ENCODE measurements around the gene OSTM1. TPM values are rescaled to one million over a fixed set of nuclear protein-coding genes. Genes with fewer than 3 reads are reported as not detected.

The OSTM1 gene
- polyA plus RNA-seq, 1 of the 3 experiments (the other 2 are of a cell fraction): 10.1 TPM

DNA sequence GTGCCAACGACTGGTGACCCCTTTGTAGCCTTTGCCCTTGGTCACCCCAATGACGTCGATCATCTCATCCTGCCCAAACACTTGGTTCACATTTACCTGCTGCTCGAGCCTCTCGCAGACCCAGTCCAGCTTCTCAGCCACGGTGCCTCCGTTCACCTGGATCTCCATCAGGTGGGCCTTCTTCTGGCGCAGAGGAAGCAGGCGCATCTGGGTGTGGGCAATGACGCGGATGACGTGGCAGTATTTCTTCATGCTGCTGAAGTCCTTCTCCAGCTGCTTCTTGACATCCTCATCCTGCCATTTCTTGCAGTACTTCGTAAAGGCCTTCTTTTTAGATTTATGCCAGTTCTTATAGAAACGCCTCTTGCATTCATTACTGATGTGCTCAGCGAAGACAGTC lies 69.7 kb downstream of the OSTM1 start:
- Histone ChIP-seq H3K27me3 (ENCODE audit: insufficient read depth) (no peaks in the 10 kb centered on the region), H3K79me2 (ENCODE audit: insufficient read depth) (no peaks in the 10 kb centered on the region), H3F3A (replicated peaks; ENCODE audit: insufficient read depth) (no peaks in the 10 kb centered on the region), H3K4me3 (ENCODE audit: low read depth in 2 of 2, low read length in 1 of 2) (no peak overlapping the region), H4K20me1 (ENCODE audit: insufficient read depth) (no peaks in the 10 kb centered on the region), H3K9ac (no peak overlapping the region), H3K4me2 (no peak overlapping the region), H2AFZ (ENCODE audit: low read depth) (no peak overlapping the region), H3K9me2 (no peaks in the 10 kb centered on the region), H3K4me1 (ENCODE audit: control insufficient read depth in 1 of 2, insufficient read depth in 2 of 2, low read depth in 1 of 2, low read length in 1 of 2) (no peaks in the 10 kb centered on the region; a peak in 1 of 4 replicates), H3K9me3 (no peaks in the 10 kb centered on the region), H3K36me3 (replicated peaks in 1 of 2; ENCODE audit: control insufficient read depth in 1 of 2, insufficient read depth in 2 of 2, low read length in 1 of 2) (no peaks in the 10 kb centered on the region), H3K27ac (ENCODE audit: low read depth in 2 of 2, low read length in 1 of 2) (no peak overlapping the region)
- DNase-seq: no peak
- WGBS (ENCODE audit: low lambda C conversion rate): 90% methylated on average over 8 of the region's 15 CpGs
- POLR2A ChIA-PET: no interaction called here
- TF ChIP-seq, protein P1, sequence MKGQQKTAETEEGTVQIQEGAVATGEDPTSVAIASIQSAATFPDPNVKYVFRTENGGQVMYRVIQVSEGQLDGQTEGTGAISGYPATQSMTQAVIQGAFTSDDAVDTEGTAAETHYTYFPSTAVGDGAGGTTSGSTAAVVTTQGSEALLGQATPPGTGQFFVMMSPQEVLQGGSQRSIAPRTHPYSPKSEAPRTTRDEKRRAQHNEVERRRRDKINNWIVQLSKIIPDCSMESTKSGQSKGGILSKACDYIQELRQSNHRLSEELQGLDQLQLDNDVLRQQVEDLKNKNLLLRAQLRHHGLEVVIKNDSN (IDR thresholded peaks at IDR 0.05; ENCODE audit: borderline replicate concordance, low read depth): no peak
- TF ChIP-seq REST (IDR thresholded peaks at IDR 0.05; ENCODE audit: low read depth, low read length): no peak
- TF ChIP-seq EP300 (IDR thresholded peaks at IDR 0.05; ENCODE audit: borderline replicate concordance in 1 of 2, low read depth in 1 of 2, low read length in 1 of 2): no peak
- TF ChIP-seq TAF1 (IDR thresholded peaks at IDR 0.05; ENCODE audit: borderline replicate concordance, low read depth, low read length): no peak
- TF ChIP-seq RFX5 (IDR thresholded peaks at IDR 0.05; ENCODE audit: low read length): no peak
- TF ChIP-seq SIN3A (IDR thresholded peaks at IDR 0.05; ENCODE audit: borderline replicate concordance, low read depth, low read length): no peak
- TF ChIP-seq, protein P2, sequence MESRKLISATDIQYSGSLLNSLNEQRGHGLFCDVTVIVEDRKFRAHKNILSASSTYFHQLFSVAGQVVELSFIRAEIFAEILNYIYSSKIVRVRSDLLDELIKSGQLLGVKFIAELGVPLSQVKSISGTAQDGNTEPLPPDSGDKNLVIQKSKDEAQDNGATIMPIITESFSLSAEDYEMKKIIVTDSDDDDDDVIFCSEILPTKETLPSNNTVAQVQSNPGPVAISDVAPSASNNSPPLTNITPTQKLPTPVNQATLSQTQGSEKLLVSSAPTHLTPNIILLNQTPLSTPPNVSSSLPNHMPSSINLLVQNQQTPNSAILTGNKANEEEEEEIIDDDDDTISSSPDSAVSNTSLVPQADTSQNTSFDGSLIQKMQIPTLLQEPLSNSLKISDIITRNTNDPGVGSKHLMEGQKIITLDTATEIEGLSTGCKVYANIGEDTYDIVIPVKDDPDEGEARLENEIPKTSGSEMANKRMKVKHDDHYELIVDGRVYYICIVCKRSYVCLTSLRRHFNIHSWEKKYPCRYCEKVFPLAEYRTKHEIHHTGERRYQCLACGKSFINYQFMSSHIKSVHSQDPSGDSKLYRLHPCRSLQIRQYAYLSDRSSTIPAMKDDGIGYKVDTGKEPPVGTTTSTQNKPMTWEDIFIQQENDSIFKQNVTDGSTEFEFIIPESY (IDR thresholded peaks at IDR 0.05; ENCODE audit: borderline replicate concordance, low read depth): no peak
- no peak for TF ChIP-seq CHD2 (IDR thresholded peaks at IDR 0.05; ENCODE audit: low read length, partially characterized antibody)
- no peak for TF ChIP-seq RAD21 (IDR thresholded peaks at IDR 0.05; ENCODE audit: low read length)
- no peak for TF ChIP-seq FOXJ3 (CRISPR knock-in tag; IDR thresholded peaks at IDR 0.05)
- CTCF ChIA-PET: interaction anchor here (1.1 to 1.2 kb wide), 2 partner anchors 24 to 45 kb away, joined by 3 read pairs; no protein-coding TSS in a partner anchor

All from SK-N-SH (cell line).